ENCODE data around the gene EML1.

GRCh38 chr14:99865408-99865807 is 72.2 kb downstream of the EML1 start:
- TF ChIP-seq POLR2AphosphoS5 (IDR thresholded peaks at IDR 0.05; ENCODE audit: borderline replicate concordance, low read depth, low read length) = no peak
- TF ChIP-seq EZH2 (IDR thresholded peaks at IDR 0.05) = no peak

Measured in SK-N-MC (cell line).